ENCODE data around the gene TMED4. TPM values are rescaled to one million over a fixed set of nuclear protein-coding genes. Genes with fewer than 3 reads are reported as not detected.

The TMED4 gene
- total and polyA plus RNA-seq, 2 of the 13 experiments (the other 11 are each of a cell fraction or from before 2014, with no cell fraction given), result 81.4 to 109 TPM

- no peak; the same call in 1 of the 2 replicates for TF ChIP-seq CAMTA2 (CRISPR knock-in tag; IDR thresholded peaks at IDR 0.05; ENCODE audit: borderline replicate concordance)
- TF ChIP-seq MED8 (CRISPR knock-in tag; IDR thresholded peaks at IDR 0.05; ENCODE audit: insufficient replicate concordance), result peak; percentile 60
- TF ChIP-seq CCAR2 (optimal IDR thresholded peaks at IDR 0.05; ENCODE audit: low read depth, low read length), result no peak
- TF ChIP-seq ZNF766 (CRISPR knock-in tag; IDR thresholded peaks at IDR 0.05; ENCODE audit: borderline replicate concordance), result peak; percentile 69; the same call in 1 of the 2 replicates
- no peak for TF ChIP-seq CBX5 (CRISPR knock-in tag; IDR thresholded peaks at IDR 0.05; ENCODE audit: borderline replicate concordance)
- peak; percentile 80; the same call in 1 of the 2 replicates for TF ChIP-seq NFKBIZ (CRISPR knock-in tag; IDR thresholded peaks at IDR 0.05)
- TF ChIP-seq RCOR2 (CRISPR knock-in tag; IDR thresholded peaks at IDR 0.05), result 0 out of 2 replicates have a peak, but pooled peaks have one; percentile 14
- peak; percentile 36; the same call in 1 of the 2 replicates for TF ChIP-seq ELF3 (CRISPR knock-in tag; IDR thresholded peaks at IDR 0.05)
- TF ChIP-seq ZNF709 (CRISPR knock-in tag; IDR thresholded peaks at IDR 0.05), result peak; percentile 87; the same call in 1 of the 2 replicates
- TF ChIP-seq KLF9 (CRISPR knock-in tag; IDR thresholded peaks at IDR 0.05; ENCODE audit: low read depth), result no peak
- TF ChIP-seq ZNF136 (CRISPR knock-in tag; IDR thresholded peaks at IDR 0.05; ENCODE audit: low read depth), result no peak
- TF ChIP-seq, protein P1, sequence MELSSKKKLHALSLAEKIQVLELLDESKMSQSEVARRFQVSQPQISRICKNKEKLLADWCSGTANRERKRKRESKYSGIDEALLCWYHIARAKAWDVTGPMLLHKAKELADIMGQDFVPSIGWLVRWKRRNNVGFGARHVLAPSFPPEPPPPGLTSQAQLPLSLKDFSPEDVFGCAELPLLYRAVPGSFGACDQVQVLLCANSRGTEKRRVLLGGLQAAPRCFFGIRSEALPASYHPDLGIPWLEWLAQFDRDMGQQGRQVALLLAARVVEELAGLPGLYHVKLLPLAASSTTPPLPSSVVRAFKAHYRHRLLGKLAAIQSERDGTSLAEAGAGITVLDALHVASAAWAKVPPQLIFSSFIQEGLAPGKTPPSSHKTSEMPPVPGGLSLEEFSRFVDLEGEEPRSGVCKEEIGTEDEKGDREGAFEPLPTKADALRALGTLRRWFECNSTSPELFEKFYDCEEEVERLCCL (CRISPR knock-in tag; IDR thresholded peaks at IDR 0.05; ENCODE audit: borderline replicate concordance), result no peak; the same call in 1 of the 2 replicates
- TF ChIP-seq, protein P2, sequence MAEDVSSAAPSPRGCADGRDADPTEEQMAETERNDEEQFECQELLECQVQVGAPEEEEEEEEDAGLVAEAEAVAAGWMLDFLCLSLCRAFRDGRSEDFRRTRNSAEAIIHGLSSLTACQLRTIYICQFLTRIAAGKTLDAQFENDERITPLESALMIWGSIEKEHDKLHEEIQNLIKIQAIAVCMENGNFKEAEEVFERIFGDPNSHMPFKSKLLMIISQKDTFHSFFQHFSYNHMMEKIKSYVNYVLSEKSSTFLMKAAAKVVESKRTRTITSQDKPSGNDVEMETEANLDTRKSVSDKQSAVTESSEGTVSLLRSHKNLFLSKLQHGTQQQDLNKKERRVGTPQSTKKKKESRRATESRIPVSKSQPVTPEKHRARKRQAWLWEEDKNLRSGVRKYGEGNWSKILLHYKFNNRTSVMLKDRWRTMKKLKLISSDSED (CRISPR knock-in tag; IDR thresholded peaks at IDR 0.05), result no peak
- peak; percentile 16; the same call in 1 of the 2 replicates for TF ChIP-seq CTCF (CRISPR knock-in tag; IDR thresholded peaks at IDR 0.05)
- peak; percentile 87 for TF ChIP-seq ZNF749 (CRISPR knock-in tag; IDR thresholded peaks at IDR 0.05; ENCODE audit: borderline replicate concordance)
- no peak for TF ChIP-seq ZNF878 (CRISPR knock-in tag; IDR thresholded peaks at IDR 0.05)
- TF ChIP-seq, protein P3, sequence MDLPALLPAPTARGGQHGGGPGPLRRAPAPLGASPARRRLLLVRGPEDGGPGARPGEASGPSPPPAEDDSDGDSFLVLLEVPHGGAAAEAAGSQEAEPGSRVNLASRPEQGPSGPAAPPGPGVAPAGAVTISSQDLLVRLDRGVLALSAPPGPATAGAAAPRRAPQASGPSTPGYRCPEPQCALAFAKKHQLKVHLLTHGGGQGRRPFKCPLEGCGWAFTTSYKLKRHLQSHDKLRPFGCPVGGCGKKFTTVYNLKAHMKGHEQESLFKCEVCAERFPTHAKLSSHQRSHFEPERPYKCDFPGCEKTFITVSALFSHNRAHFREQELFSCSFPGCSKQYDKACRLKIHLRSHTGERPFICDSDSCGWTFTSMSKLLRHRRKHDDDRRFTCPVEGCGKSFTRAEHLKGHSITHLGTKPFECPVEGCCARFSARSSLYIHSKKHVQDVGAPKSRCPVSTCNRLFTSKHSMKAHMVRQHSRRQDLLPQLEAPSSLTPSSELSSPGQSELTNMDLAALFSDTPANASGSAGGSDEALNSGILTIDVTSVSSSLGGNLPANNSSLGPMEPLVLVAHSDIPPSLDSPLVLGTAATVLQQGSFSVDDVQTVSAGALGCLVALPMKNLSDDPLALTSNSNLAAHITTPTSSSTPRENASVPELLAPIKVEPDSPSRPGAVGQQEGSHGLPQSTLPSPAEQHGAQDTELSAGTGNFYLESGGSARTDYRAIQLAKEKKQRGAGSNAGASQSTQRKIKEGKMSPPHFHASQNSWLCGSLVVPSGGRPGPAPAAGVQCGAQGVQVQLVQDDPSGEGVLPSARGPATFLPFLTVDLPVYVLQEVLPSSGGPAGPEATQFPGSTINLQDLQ (CRISPR knock-in tag; IDR thresholded peaks at IDR 0.05), result no peak; the same call in 1 of the 2 replicates
Measured at GRCh38 chr7:44541028-44541869, 40.8 kb downstream of the TMED4 start, which contains the start of gene NPC1L1 (continued).
